ENCODE data around the gene MAOA.
A peak's percentile ranks its signal among the peaks of the same experiment; 100 is the strongest.
"Not testable (repeated sequence)": the region's sequence is repeated elsewhere in the genome, so short reads cannot be mapped to it uniquely, and the experiment has no call there.

Gene MAOA

GRCh38 chrX:43718546-43718945, 62.4 kb downstream of the MAOA start:
- no peak for DNase-seq

- no peak for DNase-seq
These were observed 62.9 kb downstream of the MAOA start for GRCh38 chrX:43718956-43719355.

- no peak for DNase-seq
These were observed 64.0 kb downstream of the MAOA start for GRCh38 chrX:43720082-43720481.

GRCh38 chrX:43720961-43721360, 64.9 kb downstream of the MAOA start:
- no peak for DNase-seq

- not testable (repeated sequence) for DNase-seq
These were observed 69.1 kb downstream of the MAOA start for GRCh38 chrX:43725227-43725626.

GRCh38 chrX:43727254-43727653, 71.2 kb downstream of the MAOA start:
- not testable (repeated sequence) for DNase-seq

GRCh38 chrX:43728002-43728401, 71.9 kb downstream of the MAOA start:
- DNase-seq: no peak

GRCh38 chrX:43728966-43729365, 72.9 kb downstream of the MAOA start:
- DNase-seq: no peak

GRCh38 chrX:43731086-43731485, 75.0 kb downstream of the MAOA start:
- DNase-seq: no peak

- DNase-seq: no peak
These were observed 77.6 kb downstream of the MAOA start for GRCh38 chrX:43733699-43734098.

- DNase-seq: no peak
These were observed 78.3 kb downstream of the MAOA start for GRCh38 chrX:43734444-43734843.

- DNase-seq: no peak
These were observed 79.4 kb downstream of the MAOA start for GRCh38 chrX:43735534-43735933.

- no peak for DNase-seq
These were observed 79.9 kb downstream of the MAOA start for GRCh38 chrX:43735957-43736356.

- DNase-seq: no peak
These were observed 85.9 kb downstream of the MAOA start for GRCh38 chrX:43741843-43742573.

GRCh38 chrX:43743100-43743822, 87.2 kb downstream of the MAOA start:
- no peak for DNase-seq

GRCh38 chrX:43744284-43744683, 88.2 kb downstream of the MAOA start:
- DNase-seq: no peak

- DNase-seq: no peak
These were observed 90.0 kb downstream of the MAOA start for GRCh38 chrX:43745938-43746721.

- DNase-seq: no peak
These were observed 91.4 kb downstream of the MAOA start for GRCh38 chrX:43747476-43747875.

- peak in 1 of 2 donors; percentile 49 for DNase-seq
These were observed 94.2 kb downstream of the MAOA start for GRCh38 chrX:43750248-43750676.

- no peak for DNase-seq
These were observed 97.5 kb downstream of the MAOA start for GRCh38 chrX:43753637-43754036.

GRCh38 chrX:43756076-43756475, 100.0 kb downstream of the MAOA start:
- DNase-seq: no peak

GRCh38 chrX:43758044-43758443, 101.9 kb downstream of the MAOA start:
- DNase-seq: no peak

- no peak for DNase-seq
These were observed 130.0 kb downstream of the MAOA start for GRCh38 chrX:43785930-43786591.

Data from hippocampal formation (tissue), 2 donors.